ENCODE measurements around the gene CDH13. TPM values are rescaled to one million over a fixed set of nuclear protein-coding genes. Genes with fewer than 3 reads are reported as not detected.

CDH13 gene
- total and polyA plus RNA-seq, 2 donors (not counting 3 experiments of a cell fraction or from before 2014, with no cell fraction given) = 96.6 to 124 TPM

DNA sequence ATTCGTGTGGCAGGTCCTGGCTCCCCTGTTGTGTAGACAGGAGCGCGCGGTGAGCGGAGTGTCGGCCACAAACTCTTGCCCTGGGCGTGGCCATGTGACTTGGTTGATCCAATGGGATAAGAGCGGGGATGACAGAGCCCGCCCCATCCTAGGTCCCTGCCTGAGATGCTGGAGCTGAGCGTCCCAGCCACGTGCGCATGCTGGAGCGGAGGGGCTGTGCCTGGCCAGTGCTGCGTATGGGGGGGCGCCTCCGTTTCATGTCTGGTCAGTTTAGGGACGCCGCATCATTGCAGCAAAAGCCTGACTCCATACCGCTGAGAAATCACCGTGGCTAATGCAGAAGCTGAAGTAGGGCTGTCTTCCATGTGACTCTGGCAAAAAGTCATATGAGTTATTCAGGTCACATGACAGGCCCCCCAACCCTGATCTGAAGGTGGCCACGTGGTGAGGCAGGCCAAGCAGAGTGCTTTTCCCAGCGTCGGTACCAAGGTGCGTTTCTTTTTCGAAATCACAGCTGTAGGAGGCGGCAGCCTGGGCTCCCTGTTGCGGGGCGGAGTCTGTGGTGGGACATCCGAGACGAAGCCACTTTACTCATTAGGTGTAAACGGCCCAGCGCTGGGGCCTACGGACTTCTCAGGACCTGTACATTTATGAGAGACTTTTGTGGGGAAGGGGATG is 1203.5 kb downstream of the CDH13 start:
- no peak for FAIRE-seq
- H3K27me3 ChIP-seq (ENCODE audit: control insufficient read depth in 2 of 2, insufficient read depth in 2 of 2, low read length in 2 of 2) = peaks cover 0 to 2% of the 10 kb centered on the region in 2 experiments
- H3K9ac ChIP-seq (replicated peaks; ENCODE audit: extremely low read depth, insufficient read depth, low read length) = no peak overlapping the region
- ChIA-PET POLR2A (no interaction called here), CTCF (no interaction called here)
- peaks cover 3% of the 10 kb centered on the region for H3K4me1 ChIP-seq (ENCODE audit: control insufficient read depth, extremely low read depth, insufficient read depth, low read length)
- no peaks in the 10 kb centered on the region for H3K79me2 ChIP-seq (ENCODE audit: control insufficient read depth, insufficient read depth, low read length)
- TF ChIP-seq CTCF (IDR thresholded peaks at IDR 0.05; ENCODE audit: extremely low read depth in 1 of 2, insufficient read depth in 1 of 2, low read depth in 1 of 2, low read length in 2 of 2) (no peak), JUN (IDR thresholded peaks at IDR 0.05; ENCODE audit: borderline replicate concordance, insufficient read depth, insufficient read length, low read depth) (no peak), POLR2AphosphoS5 (IDR thresholded peaks at IDR 0.05; ENCODE audit: insufficient read depth, low read depth, low read length) (no peak)
- TF ChIP-seq, protein P1, sequence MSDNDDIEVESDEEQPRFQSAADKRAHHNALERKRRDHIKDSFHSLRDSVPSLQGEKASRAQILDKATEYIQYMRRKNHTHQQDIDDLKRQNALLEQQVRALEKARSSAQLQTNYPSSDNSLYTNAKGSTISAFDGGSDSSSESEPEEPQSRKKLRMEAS (IDR thresholded peaks at IDR 0.05; ENCODE audit: insufficient read depth, insufficient read length) = no peak
- no TSS peak for BruUV-seq (replicated peaks)
- no peaks in the 10 kb centered on the region for H3K36me3 ChIP-seq (ENCODE audit: control insufficient read depth in 2 of 2, extremely low read depth in 1 of 2, insufficient read depth in 2 of 2, low read length in 2 of 2)
- H3K9me3 ChIP-seq (replicated peaks; ENCODE audit: control insufficient read depth, insufficient read depth, low read length) = no peaks in the 10 kb centered on the region
- no peak overlapping the region for H3K4me3 ChIP-seq (replicated peaks in 1 of 3; ENCODE audit: insufficient read depth in 1 of 3, low read depth in 1 of 3, low read length in 3 of 3)
- H3K4me2 ChIP-seq (ENCODE audit: insufficient read depth, low read length) = no peak overlapping the region
- dilution Hi-C loops (cut with MboI; ENCODE audit: extremely low pct_ligation_motif_present, low sequenced_read_pairs) = no loop called here
- no peak for DNase-seq (ENCODE audit: low read depth, low spot score)
- H4K20me1 ChIP-seq (replicated peaks; ENCODE audit: control insufficient read depth, extremely low read depth, insufficient read depth, low read length) = no peaks in the 10 kb centered on the region
- no peak overlapping the region for H2AFZ ChIP-seq (ENCODE audit: low read depth, low read length)
- intact Hi-C loops (cut with micrococcal nuclease) = no loop called here
- no peak overlapping the region for H3K27ac ChIP-seq (ENCODE audit: insufficient read depth, low read depth, low read length)
- H3K9me1 ChIP-seq (replicated peaks; ENCODE audit: control insufficient read depth, extremely low read depth, insufficient read depth, low read length) = no peaks in the 10 kb centered on the region

Data from endothelial cell of umbilical vein (primary cell).